NCI-H2196 (cell line): ENCODE data around the gene INTS1.
A peak's percentile ranks its signal among the peaks of the same experiment; 100 is the strongest.

Experiments
- DNase-seq: peaks from one replicate; lab custom pipeline; 2025; ENCODE audit not compliant: unreplicated experiment; lab: John Stamatoyannopoulos, UW

Gene INTS1

GRCh38 chr7:1492221-1492620, 12.0 kb downstream of the INTS1 start:
- DNase-seq: no peak

GRCh38 chr7:1490837-1491236, 13.4 kb downstream of the INTS1 start:
- DNase-seq: no peak

GRCh38 chr7:1489336-1489735, 14.9 kb downstream of the INTS1 start:
- no peak for DNase-seq

GRCh38 chr7:1488016-1488415, 16.2 kb downstream of the INTS1 start:
- DNase-seq: no peak

- no peak for DNase-seq
Observed at GRCh38 chr7:1487466-1487865, 16.7 kb downstream of the INTS1 start.

- no peak for DNase-seq
Observed at GRCh38 chr7:1486571-1486970, 17.6 kb downstream of the INTS1 start.

GRCh38 chr7:1485156-1485555, 19.0 kb downstream of the INTS1 start:
- DNase-seq: no peak

- DNase-seq: no peak
Observed at GRCh38 chr7:1484569-1484968, 19.6 kb downstream of the INTS1 start.

GRCh38 chr7:1483536-1484505, 20.4 kb downstream of the INTS1 start:
- no peak for DNase-seq

GRCh38 chr7:1483079-1483478, 21.1 kb downstream of the INTS1 start:
- DNase-seq: no peak

GRCh38 chr7:1481300-1481699, 22.9 kb downstream of the INTS1 start:
- no peak for DNase-seq

GRCh38 chr7:1480670-1481069, 23.5 kb downstream of the INTS1 start:
- no peak for DNase-seq

GRCh38 chr7:1479287-1479686, 24.9 kb downstream of the INTS1 start:
- no peak for DNase-seq

GRCh38 chr7:1478480-1478879, 25.7 kb downstream of the INTS1 start:
- DNase-seq: no peak

GRCh38 chr7:1476859-1477258, 27.3 kb downstream of the INTS1 start:
- DNase-seq: no peak

- DNase-seq: no peak
Observed at GRCh38 chr7:1475991-1476390, 28.2 kb downstream of the INTS1 start.

- DNase-seq: no peak
Observed at GRCh38 chr7:1475393-1475792, 28.8 kb downstream of the INTS1 start.

- DNase-seq: peak; percentile 13
Observed at GRCh38 chr7:1474736-1475135, 29.5 kb downstream of the INTS1 start.

- peak; percentile 90 for DNase-seq
Observed at GRCh38 chr7:1473864-1474512, 30.2 kb downstream of the INTS1 start.

- no peak for DNase-seq
Observed at GRCh38 chr7:1470901-1471300, 33.3 kb downstream of the INTS1 start.

- DNase-seq: no peak
Observed at GRCh38 chr7:1468643-1469298, 35.4 kb downstream of the INTS1 start.

GRCh38 chr7:1468203-1468602, 36.0 kb downstream of the INTS1 start:
- no peak for DNase-seq
